Loucy (cell line): ENCODE results near the gene NTN4.
"Not testable (repeated sequence)": the region's sequence is repeated elsewhere in the genome, so short reads cannot be mapped to it uniquely, and the experiment has no call there.

ENCODE experiments used
- H2AFZ ChIP-seq: fragments of 200-600 bp; sonication (generic); 2 replicates; pipeline ENCODE4 v1.6.0; 2016; ENCODE audit warnings: antibody characterized with exemption, mild to moderate bottlenecking, low read length, moderate library complexity
- H3F3A ChIP-seq: fragments of 200-600 bp; 2 replicates; pipeline ENCODE4 v1.6.0; 2016; ENCODE audit warnings: antibody characterized with exemption, low read depth, mild to moderate bottlenecking
- H3K27me3 ChIP-seq: fragments of 200-600 bp; sonication (generic); 2 replicates; pipeline ENCODE4 v1.6.1; 2014; ENCODE audit warnings: low read length, mild to moderate bottlenecking; ENCODE audit not compliant: insufficient read depth, poor library complexity, severe bottlenecking
- H3K36me3 ChIP-seq: fragments of 200-600 bp; sonication (generic); 2 replicates; pipeline ENCODE4 v1.6.1; 2016; ENCODE audit warnings: low read length; ENCODE audit not compliant: insufficient read depth
- H3K4me1 ChIP-seq: fragments of 200-600 bp; sonication (generic); 2 replicates; pipeline ENCODE4 v1.5.1; 2014; ENCODE audit warnings: low read length, mild to moderate bottlenecking; ENCODE audit not compliant: insufficient read depth, poor library complexity, severe bottlenecking
- H3K4me2 ChIP-seq: fragments of 200-600 bp; sonication (generic); 2 replicates; pipeline ENCODE4 v1.6.0; 2014; ENCODE audit warnings: antibody characterized with exemption, low read length, low read depth, mild to moderate bottlenecking; ENCODE audit not compliant: poor library complexity, severe bottlenecking
- H3K4me3 ChIP-seq: fragments of 200-600 bp; sonication (generic); 2 replicates; pipeline ENCODE4 v1.5.1; 2014; ENCODE audit warnings: low read length, mild to moderate bottlenecking, mixed read lengths; ENCODE audit not compliant: poor library complexity, severe bottlenecking
- H3K79me2 ChIP-seq: fragments of 200-600 bp; sonication (generic); 2 replicates; pipeline ENCODE4 v1.6.1; 2014; ENCODE audit warnings: low read length; ENCODE audit not compliant: insufficient read depth
- H3K9ac ChIP-seq: fragments of 200-600 bp; sonication (generic); 2 replicates; pipeline ENCODE4 v1.6.0; 2014; ENCODE audit warnings: mild to moderate bottlenecking, low read depth, low read length, moderate library complexity; ENCODE audit not compliant: poor library complexity, severe bottlenecking
- H3K9me2 ChIP-seq: fragments of 200-600 bp; sonication (generic); replicated peaks from 2 replicates; pipeline ENCODE4 v1.6.1; 2016; ENCODE audit warnings: low read depth, low read length, mixed read lengths
- H3K9me3 ChIP-seq: fragments of 200-600 bp; sonication (generic); 2 replicates; pipeline ENCODE4 v1.6.1; 2014; ENCODE audit warnings: mild to moderate bottlenecking, antibody characterized with exemption, low read length, low read depth; ENCODE audit not compliant: insufficient read depth
- H4K20me1 ChIP-seq: fragments of 200-600 bp; sonication (generic); 2 replicates; pipeline ENCODE4 v1.6.0; 2014; ENCODE audit warnings: antibody characterized with exemption, low read length, mild to moderate bottlenecking; ENCODE audit not compliant: insufficient read depth, poor library complexity, severe bottlenecking
- EZH2phosphoT487 ChIP-seq: fragments of 200-600 bp; IDR thresholded peaks from 2 replicates; pipeline ENCODE4 v1.6.1; 2018; ENCODE audit warnings: antibody characterized with exemption, mild to moderate bottlenecking, moderate library complexity, borderline replicate concordance
- TF ChIP-seq, protein P1 (sequence below): fragments of 200-600 bp; sonication (generic); conservative IDR thresholded peaks from 2 replicates; pipeline ENCODE4 v1.5.1; 2014; ENCODE audit warnings: mild to moderate bottlenecking, antibody characterized with exemption, low read length

NTN4 gene

DNA sequence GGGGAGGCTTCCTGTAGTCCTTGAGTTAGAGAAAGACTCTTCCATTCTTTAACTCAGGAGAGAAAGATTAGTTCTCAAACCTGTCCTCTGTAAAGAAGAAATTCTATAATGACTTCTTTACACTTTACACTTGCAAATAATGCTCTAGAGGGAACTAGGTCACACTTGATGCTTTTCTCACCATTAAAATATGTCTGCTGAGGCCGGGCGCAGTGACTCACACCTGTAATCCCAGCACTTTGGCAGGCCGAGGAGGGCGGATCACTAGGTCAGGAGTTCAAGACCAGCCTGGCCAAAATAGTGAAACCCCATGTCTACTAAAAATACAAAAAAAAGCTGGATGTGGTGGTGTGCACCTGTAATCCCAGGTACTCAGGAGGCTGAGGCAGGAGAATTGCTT lies 6.3 kb downstream of the NTN4 start:
- peaks cover 12% of the 10 kb centered on the region for H3K27me3 ChIP-seq
- H3F3A ChIP-seq: no peaks in the 10 kb centered on the region
- H3K9me2 ChIP-seq: no peaks in the 10 kb centered on the region
- H3K79me2 ChIP-seq: no peaks in the 10 kb centered on the region
- H2AFZ ChIP-seq: no peak overlapping the region
- H3K4me2 ChIP-seq: no peak overlapping the region
- TF ChIP-seq, protein P1, sequence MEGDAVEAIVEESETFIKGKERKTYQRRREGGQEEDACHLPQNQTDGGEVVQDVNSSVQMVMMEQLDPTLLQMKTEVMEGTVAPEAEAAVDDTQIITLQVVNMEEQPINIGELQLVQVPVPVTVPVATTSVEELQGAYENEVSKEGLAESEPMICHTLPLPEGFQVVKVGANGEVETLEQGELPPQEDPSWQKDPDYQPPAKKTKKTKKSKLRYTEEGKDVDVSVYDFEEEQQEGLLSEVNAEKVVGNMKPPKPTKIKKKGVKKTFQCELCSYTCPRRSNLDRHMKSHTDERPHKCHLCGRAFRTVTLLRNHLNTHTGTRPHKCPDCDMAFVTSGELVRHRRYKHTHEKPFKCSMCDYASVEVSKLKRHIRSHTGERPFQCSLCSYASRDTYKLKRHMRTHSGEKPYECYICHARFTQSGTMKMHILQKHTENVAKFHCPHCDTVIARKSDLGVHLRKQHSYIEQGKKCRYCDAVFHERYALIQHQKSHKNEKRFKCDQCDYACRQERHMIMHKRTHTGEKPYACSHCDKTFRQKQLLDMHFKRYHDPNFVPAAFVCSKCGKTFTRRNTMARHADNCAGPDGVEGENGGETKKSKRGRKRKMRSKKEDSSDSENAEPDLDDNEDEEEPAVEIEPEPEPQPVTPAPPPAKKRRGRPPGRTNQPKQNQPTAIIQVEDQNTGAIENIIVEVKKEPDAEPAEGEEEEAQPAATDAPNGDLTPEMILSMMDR: no peak
- no peak for TF ChIP-seq EZH2phosphoT487
- no peak overlapping the region for H3K4me3 ChIP-seq
- H4K20me1 ChIP-seq: no peaks in the 10 kb centered on the region
- H3K9ac ChIP-seq: no peak overlapping the region
- H3K9me3 ChIP-seq: no peaks in the 10 kb centered on the region
- H3K36me3 ChIP-seq: no peaks in the 10 kb centered on the region
- H3K4me1 ChIP-seq: no peaks in the 10 kb centered on the region

DNA sequence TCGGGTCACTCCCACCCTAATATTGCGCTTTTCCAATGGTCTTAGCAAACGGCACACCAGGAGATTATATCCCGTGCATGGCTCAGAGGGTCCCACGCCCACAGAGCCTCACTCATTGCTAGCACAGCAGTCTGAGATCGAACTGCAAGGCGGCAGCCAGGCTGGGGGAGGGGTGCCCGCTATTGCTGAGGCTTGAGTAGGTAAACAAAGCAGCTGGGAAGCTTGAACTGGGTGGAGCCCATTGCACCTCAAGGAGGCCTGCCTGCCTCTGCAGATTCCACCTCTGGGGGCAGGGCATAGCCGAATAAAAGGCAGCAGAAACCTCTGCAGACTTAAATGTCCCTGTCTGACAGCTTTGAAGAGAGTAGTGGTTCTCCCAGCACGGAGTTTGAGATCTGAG lies 15.1 kb downstream of the NTN4 start:
- H3K9me2 ChIP-seq, H3K79me2 ChIP-seq: not testable (repeated sequence)

DNA sequence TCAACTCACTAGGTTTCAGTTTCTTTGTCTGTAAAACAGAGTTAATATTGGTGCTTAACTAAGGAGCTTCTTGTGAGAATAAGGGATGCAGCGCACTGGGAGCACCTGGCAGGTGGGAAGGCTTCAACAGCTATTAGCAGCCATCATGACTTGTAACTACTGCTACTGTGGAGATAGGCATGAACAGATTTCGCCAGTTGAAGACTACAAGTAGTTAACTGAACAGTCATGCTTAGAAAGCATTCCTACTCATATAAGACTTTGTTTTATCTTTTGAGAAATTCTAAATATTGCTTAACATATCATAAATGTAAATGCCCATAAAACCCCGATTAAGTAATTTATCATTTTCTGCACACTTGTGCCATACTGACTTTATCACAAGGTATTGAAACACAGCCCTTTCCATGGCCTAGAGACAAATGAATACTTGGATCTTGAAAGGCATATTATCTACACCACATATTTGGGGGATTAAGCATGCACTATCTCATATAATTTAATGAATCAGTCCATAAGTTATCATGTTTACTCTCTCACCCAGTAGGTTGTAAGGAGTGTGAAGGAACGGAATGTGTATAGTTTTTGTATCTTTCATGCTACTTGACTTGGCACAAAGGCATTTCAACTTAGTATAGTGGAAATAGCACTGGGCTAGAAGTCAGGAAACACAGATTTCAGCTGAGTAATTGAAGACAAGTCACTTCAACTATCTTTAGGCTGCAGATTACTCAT lies 16.1 kb downstream of the NTN4 start:
- Histone ChIP-seq H3F3A (no peaks in the 10 kb centered on the region), H2AFZ (no peak overlapping the region), H3K36me3 (no peaks in the 10 kb centered on the region), H3K9ac (no peak overlapping the region), H3K4me3 (no peak overlapping the region), H3K9me2 (no peaks in the 10 kb centered on the region), H3K4me1 (no peaks in the 10 kb centered on the region), H3K27me3 (no peaks in the 10 kb centered on the region), H3K9me3 (no peaks in the 10 kb centered on the region), H3K79me2 (no peaks in the 10 kb centered on the region), H3K4me2 (no peak overlapping the region), H4K20me1 (no peaks in the 10 kb centered on the region)
- no peak for TF ChIP-seq EZH2phosphoT487
- TF ChIP-seq, protein P1: no peak

More for the DNA sequence above, 15.1 kb downstream of the NTN4 start:
- not testable (repeated sequence) for H4K20me1 ChIP-seq, H3K4me2 ChIP-seq, H2AFZ ChIP-seq, H3K36me3 ChIP-seq, H3K4me3 ChIP-seq, H3K4me1 ChIP-seq, H3K9me3 ChIP-seq, H3K9ac ChIP-seq, H3F3A ChIP-seq, H3K27me3 ChIP-seq

DNA sequence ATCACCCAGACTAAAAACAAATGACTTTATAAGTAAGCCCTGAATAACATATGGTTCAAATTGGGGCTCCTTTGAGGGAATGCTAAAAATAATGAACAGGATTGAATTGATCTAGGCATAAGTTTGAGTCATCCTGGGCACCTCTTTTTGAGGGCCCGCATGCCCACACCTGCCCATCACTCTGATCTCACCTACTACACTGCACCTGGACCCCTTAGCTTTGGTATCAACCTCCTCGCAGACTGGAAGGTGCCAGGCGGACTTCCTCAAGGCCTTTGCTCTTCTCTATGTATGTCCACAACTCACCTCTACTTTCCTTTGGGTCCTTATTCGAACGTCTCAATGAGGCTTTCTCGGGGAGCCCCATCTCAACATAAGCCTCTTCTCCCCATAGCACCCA lies 17.2 kb downstream of the NTN4 start:
- Histone ChIP-seq H3K4me1 (no peaks in the 10 kb centered on the region), H3K4me2 (no peak overlapping the region), H3K9me3 (no peaks in the 10 kb centered on the region), H2AFZ (no peak overlapping the region), H3K79me2 (no peaks in the 10 kb centered on the region), H3K36me3 (no peaks in the 10 kb centered on the region), H3K9ac (no peak overlapping the region), H3K27me3 (no peaks in the 10 kb centered on the region), H3F3A (no peaks in the 10 kb centered on the region), H3K4me3 (no peak overlapping the region), H4K20me1 (no peaks in the 10 kb centered on the region), H3K9me2 (no peaks in the 10 kb centered on the region)
- TF ChIP-seq EZH2phosphoT487: no peak
- TF ChIP-seq, protein P1: no peak
